ENCODE results near the gene ZNF8. TPM values are rescaled to one million over a fixed set of nuclear protein-coding genes. Genes with fewer than 3 reads are reported as not detected.
A peak's percentile ranks its signal among the peaks of the same experiment; 100 is the strongest.

ZNF8 gene
- polyA plus RNA-seq, 2 of the 4 experiments (the other 2 are of a cell fraction) = 2.3 to 4.0 TPM

GRCh38 chr19:58346961-58347929 is 68.5 kb downstream of the ZNF8 start (continued):
- TF ChIP-seq RNF2 (IDR thresholded peaks at IDR 0.05; ENCODE audit: borderline replicate concordance, low read depth) (no peak; the same call in 1 of the 2 replicates), HOXB13 (CRISPR knock-in tag; IDR thresholded peaks at IDR 0.05; ENCODE audit: low read depth) (peak; percentile 32; the same call in 1 of the 2 replicates), SMC3 (IDR thresholded peaks at IDR 0.05) (no peak), RARB (CRISPR knock-in tag; IDR thresholded peaks at IDR 0.05) (no peak), POLR2AphosphoS2 (conservative IDR thresholded peaks at IDR 0.05; ENCODE audit: low read length) (no peak), KDM1A (IDR thresholded peaks at IDR 0.05; ENCODE audit: low read depth) (no peak), NPAS2 (CRISPR knock-in tag; IDR thresholded peaks at IDR 0.05; ENCODE audit: borderline replicate concordance) (no peak), JUN (IDR thresholded peaks at IDR 0.05) (0 out of 5 replicates have a peak, but pooled peaks of 1 of the 2 experiments have one; percentile 48), REST (IDR thresholded peaks at IDR 0.05) (no peak), E2F6 (IDR thresholded peaks at IDR 0.05; ENCODE audit: borderline replicate concordance, low read depth) (peak; percentile 92), CBX2 (IDR thresholded peaks at IDR 0.05; ENCODE audit: borderline replicate concordance, low read depth) (no peak), PHF8 (IDR thresholded peaks at IDR 0.05; ENCODE audit: borderline replicate concordance, low read depth) (peak; percentile 58; the same call in 1 of the 2 replicates), JUNB (IDR thresholded peaks at IDR 0.05) (no peak), HOXB5 (CRISPR knock-in tag; IDR thresholded peaks at IDR 0.05) (0 out of 2 replicates have a peak, but pooled peaks have one; percentile 59), POLR2A (IDR thresholded peaks at IDR 0.05; ENCODE audit: low read length) (peak; percentile 40), CHD4 (IDR thresholded peaks at IDR 0.05; ENCODE audit: borderline replicate concordance) (no peak), TP53 (CRISPR knock-in tag; IDR thresholded peaks at IDR 0.05) (no peak), RFX5 (IDR thresholded peaks at IDR 0.05) (no peak)
- TF ChIP-seq, protein P1, sequence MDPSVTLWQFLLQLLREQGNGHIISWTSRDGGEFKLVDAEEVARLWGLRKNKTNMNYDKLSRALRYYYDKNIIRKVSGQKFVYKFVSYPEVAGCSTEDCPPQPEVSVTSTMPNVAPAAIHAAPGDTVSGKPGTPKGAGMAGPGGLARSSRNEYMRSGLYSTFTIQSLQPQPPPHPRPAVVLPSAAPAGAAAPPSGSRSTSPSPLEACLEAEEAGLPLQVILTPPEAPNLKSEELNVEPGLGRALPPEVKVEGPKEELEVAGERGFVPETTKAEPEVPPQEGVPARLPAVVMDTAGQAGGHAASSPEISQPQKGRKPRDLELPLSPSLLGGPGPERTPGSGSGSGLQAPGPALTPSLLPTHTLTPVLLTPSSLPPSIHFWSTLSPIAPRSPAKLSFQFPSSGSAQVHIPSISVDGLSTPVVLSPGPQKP (IDR thresholded peaks at IDR 0.05; ENCODE audit: low read depth, low read length) = no peak
- TF ChIP-seq, protein P2, sequence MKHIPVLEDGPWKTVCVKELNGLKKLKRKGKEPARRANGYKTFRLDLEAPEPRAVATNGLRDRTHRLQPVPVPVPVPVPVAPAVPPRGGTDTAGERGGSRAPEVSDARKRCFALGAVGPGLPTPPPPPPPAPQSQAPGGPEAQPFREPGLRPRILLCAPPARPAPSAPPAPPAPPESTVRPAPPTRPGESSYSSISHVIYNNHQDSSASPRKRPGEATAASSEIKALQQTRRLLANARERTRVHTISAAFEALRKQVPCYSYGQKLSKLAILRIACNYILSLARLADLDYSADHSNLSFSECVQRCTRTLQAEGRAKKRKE (CRISPR knock-in tag; IDR thresholded peaks at IDR 0.05; ENCODE audit: low read depth) = no peak
- TF ChIP-seq, protein P3, sequence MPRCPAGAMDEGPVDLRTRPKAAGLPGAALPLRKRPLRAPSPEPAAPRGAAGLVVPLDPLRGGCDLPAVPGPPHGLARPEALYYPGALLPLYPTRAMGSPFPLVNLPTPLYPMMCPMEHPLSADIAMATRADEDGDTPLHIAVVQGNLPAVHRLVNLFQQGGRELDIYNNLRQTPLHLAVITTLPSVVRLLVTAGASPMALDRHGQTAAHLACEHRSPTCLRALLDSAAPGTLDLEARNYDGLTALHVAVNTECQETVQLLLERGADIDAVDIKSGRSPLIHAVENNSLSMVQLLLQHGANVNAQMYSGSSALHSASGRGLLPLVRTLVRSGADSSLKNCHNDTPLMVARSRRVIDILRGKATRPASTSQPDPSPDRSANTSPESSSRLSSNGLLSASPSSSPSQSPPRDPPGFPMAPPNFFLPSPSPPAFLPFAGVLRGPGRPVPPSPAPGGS (IDR thresholded peaks at IDR 0.05) = no peak
